Motor neuron (in vitro differentiated cells): ENCODE measurements around the gene TAB2. TPM values are rescaled to one million over a fixed set of nuclear protein-coding genes. Genes with fewer than 3 reads are reported as not detected.
"Not testable (repeated sequence)": the region's sequence is repeated elsewhere in the genome, so short reads cannot be mapped to it uniquely, and the experiment has no call there.

Experiments
- ATAC-seq, 8 experiments: fragments of 200-7000 bp; cut with Tn5 transposase; replicated peaks in 6 of 8; 2 replicates each; pipeline ENCODE4 v1.8.0; 2021; ENCODE audit warnings: mild to moderate bottlenecking in 8 of 8, moderate library complexity in 8 of 8
- H3K27ac ChIP-seq, 2 donors: fragments of 250-450 bp; sonication (Bioruptor Pico); 2 replicates each; pipeline ENCODE4 v1.9.0; 2021; ENCODE audit warnings: antibody characterized with exemption in 2 of 2, mild to moderate bottlenecking in 2 of 2, moderate library complexity in 1 of 2
- H3K4me1 ChIP-seq, 2 donors: fragments of 250-450 bp; sonication (Bioruptor Pico); replicated peaks in 1 of 2; 2 replicates each; pipeline ENCODE4 v1.6.1; 2021; ENCODE audit warnings: antibody characterized with exemption in 2 of 2, mild to moderate bottlenecking in 2 of 2, moderate library complexity in 1 of 2
- H3K4me3 ChIP-seq, 5 donors: fragments of 250-450 bp; sonication (Bioruptor Pico); 2 replicates each; pipeline ENCODE4 v1.9.0; 2021; ENCODE audit warnings: antibody characterized with exemption in 5 of 5, mild to moderate bottlenecking in 5 of 5, moderate library complexity in 4 of 5
- WGBS, 10 experiments: fragments of 450-650 bp; shearing (Covaris generic); methylation state at CpG; one replicate each; pipeline ENCODE4 v1.0.0; 2022; 5-methylcytosine and 5-hydroxymethylcytosine counted together
- in situ Hi-C, 9 experiments: fragments of 400-800 bp; cut with MboI; loops; one replicate each; pipeline ENCODE4 v1.15.0; 2021; ENCODE audit warnings: low sequenced_read_pairs in 9 of 9, low pct_unique_long_range_greater_than_20kb in 2 of 9; ENCODE audit not compliant: unreplicated experiment in 9 of 9
- total RNA-seq, 8 experiments: library from RNA; unstranded; fragments of 300-600 nt; gene quantifications; 2 replicates each; pipeline versions ENCODE4 v1.2.3 to v1.2.4, GENCODE V29; 2022

Gene TAB2
- total RNA-seq, 8 experiments from 2014 or later, result 17.3 to 47.0 (median 24.7) TPM

- Histone ChIP-seq H3K4me3 (no peak overlapping the region), H3K4me1 (no peaks in the 10 kb centered on the region), H3K27ac (no peak overlapping the region)
- WGBS, 10 experiments, result 50 to 100% (median 85%) methylated on average over 1 of the region's 1 CpG; no CpG with 5 or more reads in 2 of the 10 experiments
- no peak for ATAC-seq
- in situ Hi-C loops, result no loop called here
Measured at GRCh38 chr6:149458806-149459205, 141.3 kb downstream of the TAB2 start.

GRCh38 chr6:149459761-149460160 is 142.2 kb downstream of the TAB2 start:
- in situ Hi-C loops, result no loop called here
- WGBS, 10 experiments, result 33 to 74% (median 61%) methylated on average over 2 to 5 of the region's 5 CpGs; no CpG with 5 or more reads in 3 of the 10 experiments
- peak in 2 of 8 experiments; percentile 32 to 65 for ATAC-seq

GRCh38 chr6:149460249-149460648 is 142.7 kb downstream of the TAB2 start:
- 47 to 100% (median 89%) methylated on average over 1 to 2 of the region's 3 CpGs; no CpG with 5 or more reads in 5 of the 10 experiments for WGBS, 10 experiments
- ATAC-seq, in situ Hi-C loops, H3K4me3 ChIP-seq, H3K4me1 ChIP-seq, H3K27ac ChIP-seq: not testable (repeated sequence)

More at GRCh38 chr6:149459761-149460160, 142.2 kb downstream of the TAB2 start:
- Histone ChIP-seq H3K4me1 (no peaks in the 10 kb centered on the region), H3K27ac (no peak overlapping the region), H3K4me3 (no peak overlapping the region)

Other genes starting within 250 kb of the TAB2 start
- 1 to 10 TPM in 6 of 8 experiments, under 1 TPM in 2; 0.92 to 5.4 (median 1.8) TPM for gene SUMO4, start 82.5 kb downstream of the TAB2 start, total RNA-seq
- gene ZC3H12D, start 167.3 kb downstream of the TAB2 start, total RNA-seq, result 1 to 10 TPM in 3 of 8 experiments, under 1 TPM in 5; 0.13 to 6.0 (median 0.56) TPM
- gene PPIL4, start 228.3 kb downstream of the TAB2 start, total RNA-seq, result 10 to 100 TPM; 38.8 to 66.2 (median 47.5) TPM
- gene GINM1, start 248.7 kb downstream of the TAB2 start, total RNA-seq, result 10 to 100 TPM; 15.2 to 63.7 (median 21.6) TPM